H1 (cell line): Measurements from ENCODE around the gene ARHGAP42. TPM values are rescaled to one million over a fixed set of nuclear protein-coding genes. Genes with fewer than 3 reads are reported as not detected.

ENCODE experiments used
- KDM4A ChIP-seq: IDR thresholded peaks from one replicate; pipeline ENCODE4 v1.7.1; 2012; ENCODE audit warnings: low read depth, mild to moderate bottlenecking, moderate library complexity, low read length, inconsistent platforms; ENCODE audit not compliant: severe bottlenecking
- SIN3A ChIP-seq, 2 experiments: IDR thresholded peaks in 1 of 2; conservative IDR thresholded peaks in 1 of 2; 2 replicates each; pipeline ENCODE4 v1.6.1; 2011 to 2012; ENCODE audit warnings: low read length in 2 of 2, improper control_type of control experiment in 1 of 2, low read depth in 1 of 2, mild to moderate bottlenecking in 1 of 2
- SUZ12 ChIP-seq: fragments of 200-600 bp; sonication (generic); IDR thresholded peaks from 2 replicates; pipeline ENCODE4 v1.6.1; 2012; ENCODE audit warnings: mild to moderate bottlenecking, inconsistent platforms, low read length, moderate library complexity, mixed read lengths
- polyA plus RNA-seq, 7 experiments: library from polyadenylated mRNA; depleted of rRNA in 3 of 7; stranded (reverse) in 5 of 7; unstranded in 2 of 7; fragments of >200 nt in 5 of 7; fragments of 200-250 nt in 2 of 7; gene quantifications; 1 replicate in 5 of 7; 2 replicates in 1 of 7; 4 replicates in 1 of 7; pipeline versions ENCODE4 v1.2.1 to v1.2.3, GENCODE V29; 2011 to 2013; ENCODE audit warnings: missing spikeins in 2 of 7, mixed read lengths in 2 of 7
- total RNA-seq: library from RNA; stranded (reverse); fragmentation: NEBNext Ultra II Directional; extraction: Animal tissue kit (Norgen Biotek cat#: 25700); gene quantifications from 2 replicates; pipeline ENCODE4 v1.2.1, GENCODE V29; 2021

Gene ARHGAP42
- total and polyA plus RNA-seq, 2 of the 8 experiments (the other 6 are each of a cell fraction or from before 2014, with no cell fraction given), result 22.2 to 33.5 TPM

DNA sequence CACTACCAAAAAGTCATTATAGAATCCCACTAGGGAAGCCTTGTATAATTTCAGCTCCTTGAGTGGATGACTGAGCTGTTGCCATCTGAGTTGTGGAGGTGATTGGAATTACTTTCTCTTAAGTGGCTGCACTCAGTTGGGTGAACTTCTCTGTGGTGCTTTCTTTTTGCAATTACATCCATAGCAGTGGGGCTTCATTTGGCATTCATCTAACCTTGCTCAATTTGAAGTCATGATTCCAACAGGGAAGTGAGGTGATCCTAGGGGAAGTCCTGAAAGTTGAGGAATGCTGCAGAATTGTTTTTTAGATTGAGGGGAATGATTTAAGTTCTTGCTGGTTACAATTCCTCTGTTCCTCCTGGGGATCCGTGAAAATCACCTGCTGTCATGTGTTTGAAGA is 39.6 kb downstream of the ARHGAP42 start (continued):
- TF ChIP-seq SIN3A (conservative IDR thresholded peaks at IDR 0.05 in 1 of 2, IDR thresholded peaks at IDR 0.05 in 1 of 2; ENCODE audit: low read depth in 1 of 2, low read length in 2 of 2) (no peak), SUZ12 (no peak), KDM4A (no peak)
- TF ChIP-seq, all 59 proteins: peak for 4
